BLaER1 treated with 17β-estradiol and CSF1 and Interleukin-3, amounts not matched to agents 10 nM and 100 nM (cell line): ENCODE results near the gene ENTREP3.

ENCODE experiments used
- H3K27ac ChIP-seq, 11 experiments: shearing (Covaris generic); formaldehyde crosslinking; 2 replicates each; pipeline ENCODE4 v1.8.1; 2022
- H3K27me3 ChIP-seq, 11 experiments: shearing (Covaris generic); formaldehyde crosslinking; 2 replicates each; pipeline ENCODE4 v1.8.1; 2022
- H3K36me3 ChIP-seq, 11 experiments: shearing (Covaris generic); formaldehyde crosslinking; 2 replicates each; pipeline ENCODE4 v1.8.1; 2022
- H3K4me1 ChIP-seq, 10 experiments: shearing (Covaris generic); formaldehyde crosslinking; 2 replicates each; pipeline ENCODE4 v1.8.1; 2022
- H3K4me2 ChIP-seq, 11 experiments: shearing (Covaris generic); formaldehyde crosslinking; 2 replicates each; pipeline ENCODE4 v1.8.1; 2022
- H3K4me3 ChIP-seq, 10 experiments: shearing (Covaris generic); formaldehyde crosslinking; 2 replicates each; pipeline ENCODE4 v1.8.1; 2022
- H3K9ac ChIP-seq, 11 experiments: shearing (Covaris generic); formaldehyde crosslinking; 2 replicates each; pipeline ENCODE4 v1.8.1; 2022
- H3K9me3 ChIP-seq, 11 experiments: shearing (Covaris generic); formaldehyde crosslinking; replicated peaks in 1 of 11; 2 replicates each; pipeline ENCODE4 v1.8.1; 2022
- H4K20me1 ChIP-seq, 11 experiments: shearing (Covaris generic); formaldehyde crosslinking; 2 replicates each; pipeline ENCODE4 v1.8.1; 2022
- Cebpa-rat ChIP-seq, 11 experiments: shearing (Covaris generic); IDR thresholded peaks; 2 replicates each; pipeline ENCODE4 v1.8.1; 2022

Gene ENTREP3

DNA sequence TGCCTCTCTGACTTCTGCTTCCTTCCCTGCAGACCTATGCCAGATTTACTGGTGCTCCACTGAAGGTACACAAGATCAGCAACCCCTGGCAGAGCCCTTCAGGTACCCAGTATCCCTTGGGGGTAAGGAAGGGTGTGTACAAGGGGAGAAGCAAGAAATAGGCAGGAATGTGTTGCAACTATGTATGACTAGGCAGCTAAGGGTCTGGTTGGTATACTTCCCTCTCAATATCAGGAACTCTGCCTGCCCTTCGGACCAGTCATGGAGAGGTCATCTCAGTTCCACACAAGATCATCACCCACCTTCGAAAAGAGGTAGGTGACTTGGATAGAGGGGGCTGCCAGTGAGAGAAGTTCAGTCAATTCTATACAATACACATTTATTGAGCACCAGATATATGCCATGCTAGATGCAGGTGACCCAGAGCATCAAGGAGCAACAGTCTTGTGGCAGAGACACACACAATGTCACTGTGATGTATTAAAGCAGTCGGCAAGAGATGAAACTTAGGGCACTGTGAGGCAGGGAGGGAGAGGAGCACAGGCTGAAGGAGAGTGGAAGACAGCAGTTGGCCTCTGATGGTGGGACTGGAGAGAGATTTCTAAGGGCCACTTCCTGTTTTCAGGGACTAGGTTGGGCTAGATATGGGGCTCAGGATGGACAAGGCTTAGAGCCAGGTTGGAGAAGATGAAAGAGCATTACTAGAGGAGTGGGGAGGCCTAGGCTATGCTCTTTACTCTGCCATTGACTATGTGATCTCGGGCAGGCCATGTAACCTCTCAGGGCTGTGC lies 44.8 kb downstream of the ENTREP3 start:
- peak overlapping the region in 8 of 11 experiments; percentile 88 to 100 (median 95); a peak in 8 of 22 replicates for H3K9ac ChIP-seq
- peaks cover 36 to 48% (median 42%) of the 10 kb centered on the region in 10 experiments for H3K4me1 ChIP-seq
- H3K9me3 ChIP-seq: no peaks in the 10 kb centered on the region
- no peaks in the 10 kb centered on the region for H4K20me1 ChIP-seq
- no peaks in the 10 kb centered on the region for H3K27me3 ChIP-seq
- peak overlapping the region in 5 of 11 experiments; percentile 38 to 100 (median 98); a peak in 9 of 22 replicates for H3K27ac ChIP-seq
- peak overlapping the region in 5 of 10 experiments; percentile 76 to 97 (median 93); a peak in 5 of 20 replicates for H3K4me3 ChIP-seq
- H3K36me3 ChIP-seq: peaks cover 3 to 31% (median 14%) of the 10 kb centered on the region in 11 experiments; a peak in 19 of 22 replicates
- 0 out of 22 replicates have a peak, but pooled peaks of 2 of the 11 experiments have one; percentile 9 to 19 for TF ChIP-seq Cebpa-rat (IDR thresholded peaks at IDR 0.05)
- H3K4me2 ChIP-seq: peak overlapping the region; percentile 83 to 98 (median 94); a peak in 21 of 22 replicates

GRCh38 chr1:155209312-155209721 lies 46.0 kb downstream of the ENTREP3 start:
- H3K9me3 ChIP-seq: no peaks in the 10 kb centered on the region
- no peaks in the 10 kb centered on the region for H3K27me3 ChIP-seq
- no peaks in the 10 kb centered on the region for H4K20me1 ChIP-seq
- peak overlapping the region; percentile 76 to 97 (median 91) for H3K4me3 ChIP-seq
- TF ChIP-seq Cebpa-rat (IDR thresholded peaks at IDR 0.05): no peak
- H3K36me3 ChIP-seq: peaks cover 0 to 22% (median 11%) of the 10 kb centered on the region in 11 experiments; a peak in 13 of 22 replicates
- peaks cover 36 to 48% (median 42%) of the 10 kb centered on the region in 10 experiments for H3K4me1 ChIP-seq
- H3K27ac ChIP-seq: peak overlapping the region; percentile 89 to 100 (median 97)
- H3K4me2 ChIP-seq: peak overlapping the region; percentile 83 to 98 (median 94)
- peak overlapping the region; percentile 88 to 100 (median 94) for H3K9ac ChIP-seq

DNA sequence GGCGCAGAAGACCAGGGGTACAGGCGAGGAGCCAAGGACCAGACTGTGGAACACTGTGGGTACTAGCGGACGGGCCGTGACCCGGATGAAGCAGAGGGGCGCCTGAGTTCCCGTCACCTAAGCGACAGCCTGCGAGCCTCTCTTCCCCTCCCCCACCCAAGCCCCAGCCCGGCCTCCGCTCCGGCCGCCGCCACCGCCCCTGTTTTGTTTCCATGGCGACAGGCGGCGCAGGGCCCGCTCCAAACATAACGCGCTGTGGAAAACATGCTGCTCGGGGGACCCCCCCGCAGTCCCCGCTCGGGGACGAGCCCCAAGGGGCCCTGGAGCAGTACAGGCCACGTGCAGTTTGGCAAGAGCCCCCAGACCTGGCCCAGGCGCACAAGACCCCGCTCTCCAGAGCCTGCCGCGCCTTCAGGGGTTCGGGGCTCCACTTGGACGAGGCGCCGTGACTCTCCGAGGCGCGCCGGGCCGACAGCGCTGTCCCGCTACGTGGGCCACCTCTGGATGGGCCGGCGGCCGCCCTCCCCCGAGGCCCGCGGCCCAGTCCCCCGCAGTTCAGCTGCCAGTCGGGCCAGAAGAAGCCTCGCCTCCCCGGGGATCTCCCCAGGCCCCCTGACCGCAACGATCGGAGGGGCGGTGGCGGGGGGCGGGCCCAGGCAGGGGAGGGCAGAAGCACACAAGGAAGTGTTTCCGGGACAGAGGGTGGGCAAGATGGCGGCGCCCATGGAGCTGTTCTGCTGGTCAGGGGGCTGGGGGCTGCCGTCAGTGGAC lies 46.6 kb downstream of the ENTREP3 start, which contains the start of gene MTX1:
TSS of gene MTX1 (plus strand) at position 155 of the 771 bp plus-strand sequence. CDS start at position 265, 110 bp downstream.
- Histone ChIP-seq H3K4me2 (peak within 1 kb of the TSS; percentile 83 to 98 (median 94)), H3K36me3 (peaks cover 0 to 22% (median 11%) of the 10 kb centered on the region in 11 experiments; a peak in 13 of 22 replicates), H3K9me3 (no peaks in the 10 kb centered on the region), H4K20me1 (no peaks in the 10 kb centered on the region), H3K9ac (peak within 1 kb of the TSS; percentile 88 to 100 (median 94)), H3K4me3 (peak within 1 kb of the TSS; percentile 76 to 97 (median 91)), H3K27me3 (no peaks in the 10 kb centered on the region), H3K27ac (peak within 1 kb of the TSS; percentile 89 to 100 (median 97)), H3K4me1 (peaks cover 36 to 48% (median 42%) of the 10 kb centered on the region in 10 experiments)
- no peak for TF ChIP-seq Cebpa-rat (IDR thresholded peaks at IDR 0.05)

DNA sequence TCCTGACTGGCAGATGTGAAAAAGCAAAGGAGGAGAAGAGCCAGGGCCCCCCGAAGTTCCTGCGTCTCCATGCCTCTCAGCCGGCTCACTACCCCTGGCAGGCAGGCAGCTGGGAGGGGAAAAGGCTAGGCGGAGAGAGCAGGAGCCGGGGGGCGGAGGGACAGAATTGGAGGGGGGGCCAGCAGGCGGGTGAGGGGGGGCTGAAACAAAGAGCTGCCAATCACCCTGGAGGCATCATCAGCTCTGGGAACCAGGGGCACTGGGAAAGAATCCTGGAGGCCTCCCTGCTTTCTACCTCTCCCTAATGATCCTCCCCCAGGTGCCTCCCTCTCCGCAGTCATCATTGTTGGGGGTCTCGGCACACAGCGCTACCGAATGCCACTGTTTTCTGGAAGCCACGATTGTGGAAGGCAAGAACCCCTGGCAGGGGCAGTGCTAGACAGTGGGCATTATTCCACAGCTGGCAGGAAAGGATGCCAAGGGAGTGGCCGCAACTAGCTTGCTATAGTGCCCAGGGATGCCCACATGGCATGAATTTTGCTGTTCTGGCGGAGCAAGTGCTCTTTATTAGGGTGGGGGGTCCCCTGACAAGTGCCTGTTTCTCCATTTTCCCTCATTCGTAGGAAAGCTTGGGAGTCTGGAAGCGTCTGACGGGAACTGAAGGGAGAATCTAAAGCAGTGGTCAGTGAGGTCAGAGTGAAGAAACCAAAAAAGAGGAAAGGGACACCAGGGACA lies 47.3 kb downstream of the ENTREP3 start, which contains the start of gene THBS3:
TSS of gene THBS3 (minus strand) at position 92 of the 735 bp plus-strand sequence. CDS start at position 71, 21 bp downstream.
- peaks cover 0 to 22% (median 11%) of the 10 kb centered on the region in 11 experiments; a peak in 13 of 22 replicates for H3K36me3 ChIP-seq
- H3K9me3 ChIP-seq: no peaks in the 10 kb centered on the region
- H3K27ac ChIP-seq: peak within 1 kb of the TSS; percentile 89 to 100 (median 97)
- peak within 1 kb of the TSS; percentile 83 to 98 (median 94) for H3K4me2 ChIP-seq
- peak within 1 kb of the TSS; percentile 88 to 100 (median 94) for H3K9ac ChIP-seq
- H3K4me3 ChIP-seq: peak within 1 kb of the TSS; percentile 76 to 97 (median 91)
- H4K20me1 ChIP-seq: no peaks in the 10 kb centered on the region
- peaks cover 36 to 48% (median 42%) of the 10 kb centered on the region in 10 experiments for H3K4me1 ChIP-seq
- no peaks in the 10 kb centered on the region for H3K27me3 ChIP-seq
- no peak for TF ChIP-seq Cebpa-rat (IDR thresholded peaks at IDR 0.05)

GRCh38 chr1:155206891-155207805 lies 48.1 kb downstream of the ENTREP3 start:
- Histone ChIP-seq H4K20me1 (no peaks in the 10 kb centered on the region), H3K4me3 (peak overlapping the region in 9 of 10 experiments; percentile 76 to 97 (median 93); a peak in 16 of 20 replicates)

DNA sequence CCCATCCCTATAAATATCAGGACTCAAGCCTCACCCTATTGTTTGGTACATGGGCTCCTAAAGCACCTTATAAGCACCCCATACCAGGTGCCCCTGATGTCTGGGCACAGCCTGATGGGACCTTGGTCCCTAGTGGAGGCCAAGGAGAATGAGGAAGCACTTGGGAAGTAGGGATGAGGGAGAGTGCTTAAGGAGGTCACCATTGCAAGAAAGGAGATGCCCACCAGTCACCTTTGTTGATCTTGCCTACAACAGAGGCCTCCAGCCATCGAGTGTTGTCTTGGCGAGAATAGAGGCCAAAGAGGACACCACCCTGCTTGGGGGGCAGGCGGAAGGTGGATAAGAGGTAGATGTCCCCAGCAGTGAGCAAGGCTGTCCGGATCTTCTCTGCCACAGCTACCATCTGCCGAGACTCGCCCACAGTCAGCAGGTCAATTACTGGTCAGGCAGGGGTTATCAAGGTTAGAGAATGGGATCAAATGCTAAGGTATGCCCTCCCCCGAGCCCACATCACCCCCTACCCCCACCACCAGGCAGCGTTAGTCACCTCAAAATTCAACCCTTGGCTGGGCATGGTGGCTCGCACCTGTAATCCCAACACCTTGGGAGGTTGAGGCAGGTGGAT lies 49.2 kb downstream of the ENTREP3 start:
- peaks cover 36 to 46% (median 42%) of the 10 kb centered on the region in 10 experiments for H3K4me1 ChIP-seq
- H3K27ac ChIP-seq: peak overlapping the region in 1 of 11 experiments; percentile 4; a peak in 1 of 22 replicates
- H3K27me3 ChIP-seq: no peaks in the 10 kb centered on the region
- H3K4me2 ChIP-seq: peak overlapping the region in 7 of 11 experiments; percentile 89 to 98 (median 95); a peak in 12 of 22 replicates
- H3K36me3 ChIP-seq: peaks cover 0 to 18% (median 3%) of the 10 kb centered on the region in 11 experiments; a peak in 6 of 22 replicates
- TF ChIP-seq Cebpa-rat (IDR thresholded peaks at IDR 0.05): no peak
- H4K20me1 ChIP-seq: no peaks in the 10 kb centered on the region
- no peak overlapping the region for H3K4me3 ChIP-seq
- peak overlapping the region in 6 of 11 experiments; percentile 22 to 93 (median 30); a peak in 5 of 22 replicates for H3K9ac ChIP-seq
- H3K9me3 ChIP-seq: no peaks in the 10 kb centered on the region

More at GRCh38 chr1:155206891-155207805, 48.1 kb downstream of the ENTREP3 start:
- H3K4me1 ChIP-seq: peaks cover 36 to 48% (median 42%) of the 10 kb centered on the region in 10 experiments
- peak overlapping the region; percentile 83 to 98 (median 94) for H3K4me2 ChIP-seq
- TF ChIP-seq Cebpa-rat (IDR thresholded peaks at IDR 0.05): no peak
- no peaks in the 10 kb centered on the region for H3K27me3 ChIP-seq
- H3K9ac ChIP-seq: peak overlapping the region; percentile 88 to 100 (median 94); a peak in 21 of 22 replicates
- peak overlapping the region; percentile 89 to 100 (median 97); a peak in 21 of 22 replicates for H3K27ac ChIP-seq
- peaks cover 0 to 20% (median 10%) of the 10 kb centered on the region in 11 experiments; a peak in 13 of 22 replicates for H3K36me3 ChIP-seq
- H3K9me3 ChIP-seq: no peaks in the 10 kb centered on the region

DNA sequence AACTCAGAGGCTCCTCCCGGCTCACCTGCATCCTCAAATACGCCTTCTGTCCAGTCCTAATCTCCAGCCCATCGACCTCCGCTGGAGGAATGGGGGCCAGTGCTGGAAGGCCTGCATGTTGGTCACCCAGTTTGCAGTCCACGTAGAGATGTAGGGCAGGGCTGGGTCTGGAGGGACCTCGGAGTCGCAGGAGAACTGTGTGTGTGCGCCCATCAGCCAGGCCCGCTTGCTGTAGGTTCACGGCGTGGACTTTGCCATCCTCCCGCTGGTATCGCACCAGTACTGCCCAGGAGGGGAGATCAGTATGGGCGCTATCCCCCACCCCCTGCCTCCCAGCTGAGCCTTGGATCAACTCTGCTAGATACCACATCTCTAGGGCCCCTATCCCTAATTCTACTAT lies 50.2 kb downstream of the ENTREP3 start:
- no peaks in the 10 kb centered on the region for H4K20me1 ChIP-seq
- no peaks in the 10 kb centered on the region for H3K9me3 ChIP-seq
- peaks cover 0 to 15% (median 0%) of the 10 kb centered on the region in 11 experiments; a peak in 3 of 22 replicates for H3K36me3 ChIP-seq
- H3K27me3 ChIP-seq: no peaks in the 10 kb centered on the region
- TF ChIP-seq Cebpa-rat (IDR thresholded peaks at IDR 0.05): no peak
- no peak overlapping the region for H3K4me2 ChIP-seq
- peaks cover 28 to 37% (median 35%) of the 10 kb centered on the region in 10 experiments for H3K4me1 ChIP-seq
- H3K27ac ChIP-seq: no peak overlapping the region
- H3K4me3 ChIP-seq: no peak overlapping the region
- peak overlapping the region in 3 of 11 experiments; percentile 16 to 38 (median 24); a peak in 2 of 22 replicates for H3K9ac ChIP-seq
